Endothelial cell of umbilical vein (primary cell): Measurements from ENCODE around the gene SPATS2L. TPM values are rescaled to one million over a fixed set of nuclear protein-coding genes. Genes with fewer than 3 reads are reported as not detected.

Experiments used
- BruUV-seq: library from RNA; stranded (reverse); fragments of 400-500 nt; replicated peaks from 2 replicates; lab custom pipeline; 2021; lab: Mats Ljungman, UMichigan
- CTCF ChIA-PET: fragments of 300-600, 350-600 bp; sonication (Branson Sonifier 250); formaldehyde crosslinking; loops from one replicate; lab custom pipeline; 2021; ENCODE audit warnings: antibody characterized with exemption, inconsistent platforms; lab: Charles Lee
- POLR2A ChIA-PET: fragments of 300-600, 350-600 bp; sonication (Branson Sonifier 250); formaldehyde crosslinking; loops from one replicate; lab custom pipeline; 2021; ENCODE audit warnings: antibody characterized with exemption, inconsistent platforms; lab: Charles Lee
- DNase-seq: peaks from one replicate; pipeline ENCODE4 v3.0.0-alpha.2; 2011; ENCODE audit warnings: low read depth, low spot score
- FAIRE-seq: peaks from 2 replicates; lab custom pipeline; 2011; peaks lifted over from hg19 to GRCh38; lab: Jason Lieb, UNC
- H2AFZ ChIP-seq: 2 replicates; pipeline ENCODE4 v1.6.0; 2012; ENCODE audit warnings: low read depth, low read length, control low read depth, inconsistent platforms
- H3K27ac ChIP-seq: 2 replicates; pipeline ENCODE4 v1.5.1; 2011; ENCODE audit warnings: low read depth, mild to moderate bottlenecking, control low read depth, low read length, moderate library complexity; ENCODE audit not compliant: insufficient read depth
- H3K27me3 ChIP-seq, 2 experiments: 2 replicates each; pipeline versions ENCODE4 v1.6.0 to v1.6.1; 2011; ENCODE audit warnings: low read length in 2 of 2, mixed read lengths in 1 of 2; ENCODE audit not compliant: control insufficient read depth in 2 of 2, insufficient read depth in 2 of 2
- H3K36me3 ChIP-seq, 2 experiments: 2 replicates in 1 of 2; 3 replicates in 1 of 2; pipeline ENCODE4 v1.5.1; 2011; ENCODE audit warnings: low read length in 2 of 2, mild to moderate bottlenecking in 1 of 2, moderate library complexity in 1 of 2; ENCODE audit not compliant: control insufficient read depth in 2 of 2, insufficient read depth in 2 of 2; ENCODE audit errors: extremely low read depth in 1 of 2
- H3K4me1 ChIP-seq: 3 replicates; pipeline ENCODE4 v1.5.1; 2011; ENCODE audit warnings: mild to moderate bottlenecking, low read length; ENCODE audit not compliant: control insufficient read depth, insufficient read depth; ENCODE audit errors: extremely low read depth
- H3K4me2 ChIP-seq: 2 replicates; pipeline ENCODE4 v1.6.1; 2011; ENCODE audit warnings: low read length, control low read depth, mixed read lengths; ENCODE audit not compliant: insufficient read depth
- H3K4me3 ChIP-seq, 3 experiments: fragments of 200-600 bp in 1 of 3; sonication (generic), shearing (Covaris generic) in 1 of 3; replicated peaks in 1 of 3; 2 replicates each; pipeline ENCODE4 v1.5.1; 2011 to 2016; ENCODE audit warnings: control low read depth in 3 of 3, low read length in 3 of 3, mild to moderate bottlenecking in 2 of 3, inconsistent platforms in 1 of 3, low read depth in 1 of 3, moderate library complexity in 1 of 3; ENCODE audit not compliant: insufficient read depth in 1 of 3
- H3K79me2 ChIP-seq: 2 replicates; pipeline ENCODE4 v1.6.0; 2012; ENCODE audit warnings: low read length, inconsistent platforms; ENCODE audit not compliant: control insufficient read depth, insufficient read depth
- H3K9ac ChIP-seq: replicated peaks from 2 replicates; pipeline ENCODE3; 2011; ENCODE audit warnings: low read length, control low read depth; ENCODE audit not compliant: insufficient read depth; ENCODE audit errors: extremely low read depth
- H3K9me1 ChIP-seq: replicated peaks from 3 replicates; pipeline ENCODE4 v1.6.0; 2011; ENCODE audit warnings: mild to moderate bottlenecking, low read length; ENCODE audit not compliant: control insufficient read depth, insufficient read depth; ENCODE audit errors: extremely low read depth
- H3K9me3 ChIP-seq: replicated peaks from 2 replicates; pipeline ENCODE4 v1.5.1; 2012; ENCODE audit warnings: low read length, inconsistent platforms; ENCODE audit not compliant: control insufficient read depth, insufficient read depth
- H4K20me1 ChIP-seq: replicated peaks from 2 replicates; pipeline ENCODE3; 2011; ENCODE audit warnings: mild to moderate bottlenecking, low read length; ENCODE audit not compliant: control insufficient read depth, insufficient read depth; ENCODE audit errors: extremely low read depth
- EZH2 ChIP-seq: IDR thresholded peaks from 2 replicates; pipeline ENCODE4 v1.6.1; 2012; ENCODE audit warnings: borderline replicate concordance, low read depth, mild to moderate bottlenecking, moderate library complexity, low read length, inconsistent platforms; ENCODE audit not compliant: severe bottlenecking
- FOS ChIP-seq: IDR thresholded peaks from 2 replicates; pipeline ENCODE4 v1.6.1; 2011; ENCODE audit warnings: mild to moderate bottlenecking, low read length, moderate library complexity, borderline replicate concordance; ENCODE audit not compliant: insufficient read depth
- GATA2 ChIP-seq: IDR thresholded peaks from 2 replicates; pipeline ENCODE4 v1.7.0; 2011; ENCODE audit warnings: low read depth, mild to moderate bottlenecking, moderate library complexity, mixed read lengths, low read length; ENCODE audit not compliant: insufficient read length, insufficient read depth
- JUN ChIP-seq: IDR thresholded peaks from 2 replicates; pipeline ENCODE4 v1.6.1; 2011; ENCODE audit warnings: borderline replicate concordance, low read depth; ENCODE audit not compliant: insufficient read length, insufficient read depth
- MYC ChIP-seq: IDR thresholded peaks from one replicate; pipeline ENCODE4 v1.6.1; 2011; ENCODE audit warnings: mild to moderate bottlenecking, low read depth, low read length
- POLR2A ChIP-seq: IDR thresholded peaks from 2 replicates; pipeline ENCODE4 v1.6.1; 2012; ENCODE audit warnings: low read depth, mild to moderate bottlenecking, control low read depth, low read length
- POLR2AphosphoS5 ChIP-seq: IDR thresholded peaks from 2 replicates; pipeline ENCODE4 v1.6.1; 2012; ENCODE audit warnings: low read depth, mild to moderate bottlenecking, control low read depth, low read length, moderate library complexity; ENCODE audit not compliant: insufficient read depth
- dilution Hi-C: fragments of 300-500 bp; cut with MboI; formaldehyde crosslinking; loops from one replicate; pipeline ENCODE4 v1.15.0; 2019; ENCODE audit warnings: low sequenced_read_pairs; ENCODE audit not compliant: extremely low pct_ligation_motif_present
- intact Hi-C: fragments of 100-400 bp; cut with micrococcal nuclease; formaldehyde crosslinking; loops from one replicate; pipeline ENCODE4 v1.10.0; 2022
- polyA plus RNA-seq, 4 experiments: library from polyadenylated mRNA; depleted of rRNA in 3 of 4; stranded (reverse) in 3 of 4; unstranded in 1 of 4; fragments of >200 nt; gene quantifications; 2 replicates each; pipeline versions ENCODE4 v1.2.1 to v1.2.3, GENCODE V29; 2011 to 2012; ENCODE audit warnings: missing spikeins in 1 of 4
- total RNA-seq: library from RNA; stranded (reverse); gene quantifications from 2 replicates; pipeline ENCODE4 v1.2.3, GENCODE V29; 2021
- TF ChIP-seq, protein P1 (sequence below): IDR thresholded peaks from 2 replicates; pipeline ENCODE4 v1.6.1; 2011; ENCODE audit not compliant: insufficient read depth, insufficient read length
- TF ChIP-seq, protein P2 (sequence below), 2 donors: IDR thresholded peaks; 1 replicate in 1 of 2; 2 replicates in 1 of 2; pipeline ENCODE4 v1.5.1; 2011; ENCODE audit warnings: low read length in 2 of 2, mild to moderate bottlenecking in 2 of 2, moderate library complexity in 2 of 2, control low read depth in 1 of 2, inconsistent platforms in 1 of 2, low read depth in 1 of 2; ENCODE audit not compliant: insufficient read depth in 1 of 2; ENCODE audit errors: extremely low read depth in 1 of 2

The SPATS2L gene
- total and polyA plus RNA-seq, 2 donors (not counting 3 experiments of a cell fraction or from before 2014, with no cell fraction given): 29.1 to 72.9 TPM

- Histone ChIP-seq H2AFZ (no peak overlapping the region), H3K79me2 (no peaks in the 10 kb centered on the region), H3K36me3 (no peaks in the 10 kb centered on the region), H3K4me2 (no peak overlapping the region), H3K9ac (no peak overlapping the region), H3K27ac (no peak overlapping the region), H3K4me3 (no peak overlapping the region), H4K20me1 (no peaks in the 10 kb centered on the region), H3K27me3 (no peaks in the 10 kb centered on the region), H3K4me1 (no peaks in the 10 kb centered on the region), H3K9me1 (no peaks in the 10 kb centered on the region), H3K9me3 (no peaks in the 10 kb centered on the region)
- DNase-seq (no peak), FAIRE-seq (no peak)
- intact Hi-C loops: no loop called here
- ChIA-PET CTCF (interaction anchor here (1.1 to 1.8 kb wide), 3 partner anchors 24 to 86 kb away, joined by 3 to 5 read pairs (median 4); no protein-coding TSS in a partner anchor), POLR2A (no interaction called here)
- dilution Hi-C loops: no loop called here
- TF ChIP-seq MYC (no peak), EZH2 (no peak), POLR2AphosphoS5 (no peak), GATA2 (no peak), FOS (no peak), POLR2A (no peak), JUN (no peak)
- TF ChIP-seq, protein P1, sequence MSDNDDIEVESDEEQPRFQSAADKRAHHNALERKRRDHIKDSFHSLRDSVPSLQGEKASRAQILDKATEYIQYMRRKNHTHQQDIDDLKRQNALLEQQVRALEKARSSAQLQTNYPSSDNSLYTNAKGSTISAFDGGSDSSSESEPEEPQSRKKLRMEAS: no peak
- TF ChIP-seq, protein P2, sequence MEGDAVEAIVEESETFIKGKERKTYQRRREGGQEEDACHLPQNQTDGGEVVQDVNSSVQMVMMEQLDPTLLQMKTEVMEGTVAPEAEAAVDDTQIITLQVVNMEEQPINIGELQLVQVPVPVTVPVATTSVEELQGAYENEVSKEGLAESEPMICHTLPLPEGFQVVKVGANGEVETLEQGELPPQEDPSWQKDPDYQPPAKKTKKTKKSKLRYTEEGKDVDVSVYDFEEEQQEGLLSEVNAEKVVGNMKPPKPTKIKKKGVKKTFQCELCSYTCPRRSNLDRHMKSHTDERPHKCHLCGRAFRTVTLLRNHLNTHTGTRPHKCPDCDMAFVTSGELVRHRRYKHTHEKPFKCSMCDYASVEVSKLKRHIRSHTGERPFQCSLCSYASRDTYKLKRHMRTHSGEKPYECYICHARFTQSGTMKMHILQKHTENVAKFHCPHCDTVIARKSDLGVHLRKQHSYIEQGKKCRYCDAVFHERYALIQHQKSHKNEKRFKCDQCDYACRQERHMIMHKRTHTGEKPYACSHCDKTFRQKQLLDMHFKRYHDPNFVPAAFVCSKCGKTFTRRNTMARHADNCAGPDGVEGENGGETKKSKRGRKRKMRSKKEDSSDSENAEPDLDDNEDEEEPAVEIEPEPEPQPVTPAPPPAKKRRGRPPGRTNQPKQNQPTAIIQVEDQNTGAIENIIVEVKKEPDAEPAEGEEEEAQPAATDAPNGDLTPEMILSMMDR (IDR thresholded peaks at IDR 0.05; ENCODE audit: extremely low read depth in 1 of 2, insufficient read depth in 1 of 2, low read depth in 1 of 2, low read length in 2 of 2): no peak
- no TSS peak for BruUV-seq
Observed at GRCh38 chr2:200449149-200449548, 142.7 kb downstream of the SPATS2L start.
